Astrocyte (in vitro differentiated cells and primary cell): ENCODE data around the gene PTGES3. TPM values are rescaled to one million over a fixed set of nuclear protein-coding genes. Genes with fewer than 3 reads are reported as not detected.
A peak's percentile ranks its signal among the peaks of the same experiment; 100 is the strongest.

Experiments used
- DNase-seq: peaks from one replicate; pipeline ENCODE4 v3.0.0-alpha.2; 2010; ENCODE audit warnings: low read depth
- FAIRE-seq: peaks from 2 replicates; lab custom pipeline; 2011; peaks lifted over from hg19 to GRCh38; lab: Jason Lieb, UNC
- H2AFZ ChIP-seq: 2 replicates; pipeline ENCODE4 v1.6.0; 2012; ENCODE audit warnings: low read depth, low read length, inconsistent platforms
- H3K27ac ChIP-seq: 2 replicates; pipeline ENCODE4 v1.5.1; 2011; ENCODE audit warnings: low read depth, low read length, inconsistent platforms
- H3K27me3 ChIP-seq: 2 replicates; pipeline ENCODE4 v1.6.0; 2011; ENCODE audit warnings: low read length, inconsistent platforms; ENCODE audit not compliant: insufficient read depth
- H3K36me3 ChIP-seq: 2 replicates; pipeline ENCODE4 v1.5.1; 2011; ENCODE audit warnings: low read length, inconsistent platforms; ENCODE audit not compliant: insufficient read depth
- H3K4me1 ChIP-seq: 2 replicates; pipeline ENCODE4 v1.5.1; 2011; ENCODE audit warnings: low read length, inconsistent platforms; ENCODE audit not compliant: insufficient read depth
- H3K4me2 ChIP-seq: 2 replicates; pipeline ENCODE4 v1.6.0; 2012; ENCODE audit warnings: low read length, inconsistent platforms
- H3K4me3 ChIP-seq: 2 replicates; pipeline ENCODE4 v1.5.1; 2011; ENCODE audit warnings: low read depth, mild to moderate bottlenecking, low read length, inconsistent platforms; ENCODE audit not compliant: insufficient read depth
- H3K79me2 ChIP-seq: 2 replicates; pipeline ENCODE4 v1.6.0; 2012; ENCODE audit warnings: mild to moderate bottlenecking, low read length, inconsistent platforms; ENCODE audit not compliant: insufficient read depth
- H3K9ac ChIP-seq: 2 replicates; pipeline ENCODE4 v1.6.0; 2012; ENCODE audit warnings: mild to moderate bottlenecking, low read length, inconsistent platforms
- H3K9me3 ChIP-seq: 2 replicates; pipeline ENCODE4 v1.5.1; 2012; ENCODE audit warnings: low read depth, mild to moderate bottlenecking, low read length, inconsistent platforms; ENCODE audit not compliant: insufficient read depth
- H4K20me1 ChIP-seq: 2 replicates; pipeline ENCODE4 v1.6.0; 2012; ENCODE audit warnings: low read length, inconsistent platforms; ENCODE audit not compliant: insufficient read depth
- H3K27ac Mint-ChIP-seq: one replicate; pipeline ENCODE4 v1.8.0; 2021; ENCODE audit warnings: mild to moderate bottlenecking, mixed read lengths; ENCODE audit not compliant: unreplicated experiment
- H3K27me3 Mint-ChIP-seq: one replicate; pipeline ENCODE4 v1.8.0; 2021; ENCODE audit warnings: low read depth, mixed read lengths; ENCODE audit not compliant: unreplicated experiment
- H3K36me3 Mint-ChIP-seq: one replicate; pipeline ENCODE4 v1.8.0; 2021; ENCODE audit warnings: low read depth, mixed read lengths; ENCODE audit not compliant: unreplicated experiment
- H3K4me1 Mint-ChIP-seq: one replicate; pipeline ENCODE4 v1.8.0; 2021; ENCODE audit warnings: low read depth, mixed read lengths; ENCODE audit not compliant: unreplicated experiment
- H3K4me3 Mint-ChIP-seq: one replicate; pipeline ENCODE4 v1.8.0; 2021; ENCODE audit warnings: mild to moderate bottlenecking, moderate library complexity, mixed read lengths; ENCODE audit not compliant: unreplicated experiment
- H3K9me3 Mint-ChIP-seq: one replicate; pipeline ENCODE4 v1.8.0; 2021; ENCODE audit warnings: mild to moderate bottlenecking, mixed read lengths; ENCODE audit not compliant: unreplicated experiment
- CTCF ChIP-seq: IDR thresholded peaks from 2 replicates; pipeline ENCODE4 v1.5.1; 2011; ENCODE audit warnings: low read depth, mild to moderate bottlenecking, inconsistent platforms, low read length, moderate library complexity; ENCODE audit not compliant: insufficient read depth
- EZH2 ChIP-seq: IDR thresholded peaks from 2 replicates; pipeline ENCODE4 v1.6.1; 2012; ENCODE audit warnings: mild to moderate bottlenecking, low read length, inconsistent platforms; ENCODE audit not compliant: insufficient read depth
- total RNA-seq: library from RNA; stranded (reverse); gene quantifications from 2 replicates; pipeline ENCODE4 v1.2.1, GENCODE V29; 2021

PTGES3 gene
- total RNA-seq, 1 donor from 2014 or later: 226 TPM

- no peaks in the 10 kb centered on the region for H3K27me3 ChIP-seq
These were observed 31.0 kb upstream of the PTGES3 start for GRCh38 chr12:56719056-56719455.

DNA sequence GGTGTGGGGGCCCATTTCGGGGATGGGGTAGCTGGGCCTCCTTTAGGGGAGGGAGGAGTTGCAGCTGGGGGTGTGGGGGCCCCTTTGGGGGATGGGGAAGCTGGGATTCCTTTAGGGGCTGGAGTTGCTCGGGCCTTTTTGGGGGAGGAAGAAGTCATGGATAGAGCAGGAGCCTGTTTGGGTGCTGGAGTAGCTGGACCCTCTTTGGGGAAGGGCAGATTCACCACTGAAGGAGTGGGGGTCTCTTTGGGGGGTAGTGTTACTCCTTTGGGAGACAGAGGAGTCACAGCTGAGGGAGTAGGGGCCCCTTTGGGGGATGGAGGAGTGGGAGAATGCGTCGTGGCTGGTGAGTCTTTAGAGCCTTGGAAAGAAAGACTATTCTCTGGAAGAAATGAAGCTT, 30.6 kb upstream of the PTGES3 start:
- H3K9me3 Mint-ChIP-seq: no peaks in the 10 kb centered on the region
- no peak overlapping the region for H2AFZ ChIP-seq
- peaks cover 91% of the 10 kb centered on the region for H3K79me2 ChIP-seq
- no peak overlapping the region for H3K4me3 ChIP-seq
- H3K27ac Mint-ChIP-seq: peak overlapping the region; percentile 66
- no peak overlapping the region for H3K4me2 ChIP-seq
- H3K9ac ChIP-seq: no peak overlapping the region
- H3K36me3 ChIP-seq: peaks cover 49% of the 10 kb centered on the region
- no peaks in the 10 kb centered on the region for H3K27me3 Mint-ChIP-seq
- no peak for DNase-seq
- TF ChIP-seq EZH2: no peak
- no peak for TF ChIP-seq CTCF
- no peak for FAIRE-seq
- no peak overlapping the region for H3K27ac ChIP-seq
- peaks cover 69% of the 10 kb centered on the region for H3K4me1 Mint-ChIP-seq
- H4K20me1 ChIP-seq: peaks cover 96% of the 10 kb centered on the region
- H3K4me3 Mint-ChIP-seq: peak overlapping the region; percentile 45
- peaks cover 27% of the 10 kb centered on the region for H3K4me1 ChIP-seq
- peaks cover 43% of the 10 kb centered on the region for H3K36me3 Mint-ChIP-seq
- H3K27me3 ChIP-seq: no peaks in the 10 kb centered on the region
- H3K9me3 ChIP-seq: no peaks in the 10 kb centered on the region

More at GRCh38 chr12:56719056-56719455, 31.0 kb upstream of the PTGES3 start:
- no peak for DNase-seq
- H3K9me3 ChIP-seq: no peaks in the 10 kb centered on the region
- no peak overlapping the region for H3K27ac ChIP-seq
- H4K20me1 ChIP-seq: peaks cover 96% of the 10 kb centered on the region
- Mint-ChIP-seq H3K4me3 (peak overlapping the region; percentile 45), H3K27ac (peak overlapping the region; percentile 66), H3K4me1 (peaks cover 69% of the 10 kb centered on the region), H3K27me3 (no peaks in the 10 kb centered on the region), H3K36me3 (peaks cover 44% of the 10 kb centered on the region), H3K9me3 (no peaks in the 10 kb centered on the region)
- no peak overlapping the region for H3K4me3 ChIP-seq
- no peak overlapping the region for H2AFZ ChIP-seq
- TF ChIP-seq CTCF (no peak), EZH2 (no peak)
- H3K79me2 ChIP-seq: peaks cover 94% of the 10 kb centered on the region
- peaks cover 27% of the 10 kb centered on the region for H3K4me1 ChIP-seq
- peaks cover 48% of the 10 kb centered on the region for H3K36me3 ChIP-seq
- FAIRE-seq: no peak
- no peak overlapping the region for H3K4me2 ChIP-seq
- no peak overlapping the region for H3K9ac ChIP-seq

GRCh38 chr12:56718149-56718548, 30.1 kb upstream of the PTGES3 start:
- no peak for FAIRE-seq

More at GRCh38 chr12:56718149-56718548, 30.1 kb upstream of the PTGES3 start:
- Histone ChIP-seq H2AFZ (no peak overlapping the region), H3K4me3 (no peak overlapping the region), H3K4me2 (no peak overlapping the region), H3K36me3 (peaks cover 52% of the 10 kb centered on the region), H3K27me3 (no peaks in the 10 kb centered on the region), H3K79me2 (peaks cover 86% of the 10 kb centered on the region), H3K4me1 (peaks cover 23% of the 10 kb centered on the region), H3K9me3 (no peaks in the 10 kb centered on the region), H3K9ac (no peak overlapping the region), H3K27ac (no peak overlapping the region), H4K20me1 (peaks cover 96% of the 10 kb centered on the region)
- no peak overlapping the region for H3K27ac Mint-ChIP-seq
- peaks cover 69% of the 10 kb centered on the region for H3K4me1 Mint-ChIP-seq
- no peaks in the 10 kb centered on the region for H3K27me3 Mint-ChIP-seq
- no peak overlapping the region for H3K4me3 Mint-ChIP-seq
- TF ChIP-seq CTCF (no peak), EZH2 (no peak)
- peaks cover 40% of the 10 kb centered on the region for H3K36me3 Mint-ChIP-seq
- H3K9me3 Mint-ChIP-seq: no peaks in the 10 kb centered on the region
- DNase-seq: no peak
